Left lung (tissue), 10 donors: ENCODE data around the gene HPS6. TPM values are rescaled to one million over a fixed set of nuclear protein-coding genes. Genes with fewer than 3 reads are reported as not detected.

Experiments
- ATAC-seq: fragments of 200-7000 bp; cut with Tn5 transposase; one replicate; pipeline ENCODE4 v1.9.1; 2020; ENCODE audit warnings: moderate library complexity
- DNase-seq, 4 donors: peaks; one replicate each; pipeline ENCODE4 v3.0.0-alpha.2; 2013 to 2020
- H3K27ac ChIP-seq, 2 donors: fragments of 200-600 bp; sonication (generic) in 1 of 2; one replicate each; pipeline versions ENCODE4 v1.5.0 to v1.8.0; 2020 to 2021
- H3K27me3 ChIP-seq, 2 donors: fragments of 200-600 bp; sonication (generic) in 1 of 2; one replicate each; pipeline versions ENCODE4 v1.5.0 to v1.8.0; 2020 to 2021
- H3K36me3 ChIP-seq, 2 donors: fragments of 200-600 bp; sonication (generic) in 1 of 2; one replicate each; pipeline versions ENCODE4 v1.5.0 to v1.8.0; 2020 to 2021
- H3K4me1 ChIP-seq, 2 donors: fragments of 200-600 bp; one replicate each; pipeline ENCODE4 v1.8.0; 2021
- H3K4me3 ChIP-seq, 2 donors: fragments of 200-600 bp; sonication (generic) in 1 of 2; one replicate each; pipeline versions ENCODE4 v1.5.0 to v1.8.0; 2020 to 2021; ENCODE audit warnings: mild to moderate bottlenecking in 1 of 2
- H3K9me3 ChIP-seq, 2 donors: fragments of 200-600 bp; sonication (generic) in 1 of 2; one replicate each; pipeline versions ENCODE4 v1.5.0 to v1.8.0; 2020 to 2021
- intact Hi-C, 2 donors: fragments of 100-400 bp; cut with DNase I; formaldehyde crosslinking; loops; one replicate each; pipeline versions ENCODE4 v1.11.2 to v1.14.2; 2022
- polyA plus RNA-seq, 6 donors: library from polyadenylated mRNA; unstranded; fragments of 120-200 nt; gene quantifications; one replicate each; pipeline ENCODE4 v1.2.1, GENCODE V29; 2013; ENCODE audit not compliant: insufficient read length in 6 of 6
- total RNA-seq, 2 donors: library from RNA; stranded (reverse); fragmentation: NEBNext Ultra II Directional; extraction: Animal tissue kit (Norgen Biotek cat#: 25700); gene quantifications; one replicate each; pipeline ENCODE4 v1.2.1, GENCODE V29; 2021
- TF ChIP-seq, protein P1 (sequence below), 2 donors: fragments of 200-600 bp; sonication (generic) in 1 of 2; IDR thresholded peaks; one replicate each; pipeline versions ENCODE4 v1.5.0 to v1.8.0; 2021; ENCODE audit warnings: antibody characterized with exemption in 2 of 2
- donor health status: DM: no; HTN: yes; CAD: no.
- donor health status: DM: no; HTN: no; CAD: no.

HPS6 gene
- total and polyA plus RNA-seq, 8 donors, result 7.6 to 21.0 (median 11.7) TPM

- intact Hi-C loops, result no loop called here
- Histone ChIP-seq H3K27me3 (no peaks in the 10 kb centered on the region), H3K4me3 (peak overlapping the region in 1 of 2 donors; percentile 84), H3K4me1 (peaks cover 20 to 47% of the 10 kb centered on the region in 2 donors), H3K9me3 (no peaks in the 10 kb centered on the region), H3K27ac (no peak overlapping the region), H3K36me3 (peaks cover 0 to 21% of the 10 kb centered on the region in 2 donors)
- no peak for ATAC-seq
- DNase-seq, result no peak
- TF ChIP-seq, protein P1, sequence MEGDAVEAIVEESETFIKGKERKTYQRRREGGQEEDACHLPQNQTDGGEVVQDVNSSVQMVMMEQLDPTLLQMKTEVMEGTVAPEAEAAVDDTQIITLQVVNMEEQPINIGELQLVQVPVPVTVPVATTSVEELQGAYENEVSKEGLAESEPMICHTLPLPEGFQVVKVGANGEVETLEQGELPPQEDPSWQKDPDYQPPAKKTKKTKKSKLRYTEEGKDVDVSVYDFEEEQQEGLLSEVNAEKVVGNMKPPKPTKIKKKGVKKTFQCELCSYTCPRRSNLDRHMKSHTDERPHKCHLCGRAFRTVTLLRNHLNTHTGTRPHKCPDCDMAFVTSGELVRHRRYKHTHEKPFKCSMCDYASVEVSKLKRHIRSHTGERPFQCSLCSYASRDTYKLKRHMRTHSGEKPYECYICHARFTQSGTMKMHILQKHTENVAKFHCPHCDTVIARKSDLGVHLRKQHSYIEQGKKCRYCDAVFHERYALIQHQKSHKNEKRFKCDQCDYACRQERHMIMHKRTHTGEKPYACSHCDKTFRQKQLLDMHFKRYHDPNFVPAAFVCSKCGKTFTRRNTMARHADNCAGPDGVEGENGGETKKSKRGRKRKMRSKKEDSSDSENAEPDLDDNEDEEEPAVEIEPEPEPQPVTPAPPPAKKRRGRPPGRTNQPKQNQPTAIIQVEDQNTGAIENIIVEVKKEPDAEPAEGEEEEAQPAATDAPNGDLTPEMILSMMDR (IDR thresholded peaks at IDR 0.05), result no peak
These were observed 2.2 kb downstream of the HPS6 start for GRCh38 chr10:102067091-102067916.

- DNase-seq (no peak), ATAC-seq (no peak)
- Histone ChIP-seq H3K9me3 (no peaks in the 10 kb centered on the region), H3K27me3 (no peaks in the 10 kb centered on the region), H3K4me3 (no peak overlapping the region), H3K27ac (no peak overlapping the region), H3K4me1 (peaks cover 20 to 51% of the 10 kb centered on the region in 2 donors), H3K36me3 (peaks cover 0 to 21% of the 10 kb centered on the region in 2 donors)
- intact Hi-C loops, result no loop called here
- TF ChIP-seq, protein P1 (IDR thresholded peaks at IDR 0.05), result no peak
These were observed 3.1 kb downstream of the HPS6 start for GRCh38 chr10:102068216-102068615.

GRCh38 chr10:102069071-102069470 lies 3.9 kb downstream of the HPS6 start:
- TF ChIP-seq, protein P1 (IDR thresholded peaks at IDR 0.05), result no peak
- intact Hi-C loops, result no loop called here
- Histone ChIP-seq H3K9me3 (no peaks in the 10 kb centered on the region), H3K27ac (peak overlapping the region in 1 of 2 donors; percentile 62), H3K4me1 (peaks cover 20 to 51% of the 10 kb centered on the region in 2 donors), H3K4me3 (no peak overlapping the region), H3K36me3 (peaks cover 0 to 21% of the 10 kb centered on the region in 2 donors), H3K27me3 (no peaks in the 10 kb centered on the region)
- ATAC-seq, result no peak
- DNase-seq, result no peak

GRCh38 chr10:102072673-102073527 lies 7.8 kb downstream of the HPS6 start:
- H3K4me1 ChIP-seq, result peaks cover 3 to 21% of the 10 kb centered on the region in 2 donors
- intact Hi-C loops, result loop anchor here in 1 of 2 donors (10.0 kb wide), 1 partner anchor 238 kb away; no protein-coding TSS in a partner anchor
- H3K36me3 ChIP-seq, result peaks cover 0 to 9% of the 10 kb centered on the region in 2 donors
- TF ChIP-seq, protein P1 (IDR thresholded peaks at IDR 0.05), result peak; percentile 89 to 97
- H3K9me3 ChIP-seq, result no peaks in the 10 kb centered on the region
- H3K4me3 ChIP-seq, result no peak overlapping the region
- H3K27ac ChIP-seq, result no peak overlapping the region
- peak in 3 of 4 donors; percentile 67 to 76 (median 74) for DNase-seq
- no peaks in the 10 kb centered on the region for H3K27me3 ChIP-seq
- ATAC-seq, result peak; percentile 99

DNA sequence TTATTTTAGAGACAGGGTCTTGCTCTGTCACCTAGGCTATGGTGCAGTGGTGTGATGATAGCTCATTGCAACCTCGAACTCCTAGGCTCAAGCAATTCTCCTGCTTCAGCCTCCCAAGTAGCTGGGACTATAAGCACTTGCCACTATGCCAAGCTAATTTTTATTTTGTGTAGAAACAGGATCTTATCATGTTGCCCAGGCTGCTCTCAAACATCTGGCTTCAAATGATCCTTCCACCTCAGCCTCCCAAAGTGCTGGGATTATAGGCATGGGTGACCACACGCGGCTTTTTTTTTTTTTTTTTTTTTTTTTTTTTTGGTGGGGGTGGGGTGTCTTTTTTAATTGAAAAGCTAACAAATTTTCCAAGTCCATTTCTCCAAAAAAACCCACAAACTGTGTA lies 18.4 kb downstream of the HPS6 start:
- intact Hi-C loops, result no loop called here
- DNase-seq (no peak), ATAC-seq (no peak)
- no peaks in the 10 kb centered on the region for H3K9me3 ChIP-seq
- no peaks in the 10 kb centered on the region for H3K36me3 ChIP-seq
- H3K27ac ChIP-seq, result no peak overlapping the region
- TF ChIP-seq, protein P1 (IDR thresholded peaks at IDR 0.05), result no peak
- no peaks in the 10 kb centered on the region for H3K27me3 ChIP-seq
- no peak overlapping the region for H3K4me3 ChIP-seq
- H3K4me1 ChIP-seq, result no peaks in the 10 kb centered on the region
